ENCODE data around the gene SUGP2.

- TF ChIP-seq CTCF (IDR thresholded peaks at IDR 0.05; ENCODE audit: insufficient read depth, low read length, poor library complexity, severe bottlenecking) = no peak
- no peak for TF ChIP-seq EZH2phosphoT487 (conservative IDR thresholded peaks at IDR 0.05; ENCODE audit: low read length)
Observed at GRCh38 chr19:18991006-18991405, 42.3 kb downstream of the SUGP2 start.

All from SU-DHL-6 (cell line).